Activated CD4-positive, alpha-beta T cell treated with anti-CD3 and anti-CD28 coated beads for 24 hours (primary cell): ENCODE data around the gene PSAPL1.

Source experiments
- DNase-seq, 2 donors: peaks; one replicate each; pipeline ENCODE4 v3.0.0-alpha.2; 2020; ENCODE audit warnings: low read depth in 2 of 2

PSAPL1 gene

DNA sequence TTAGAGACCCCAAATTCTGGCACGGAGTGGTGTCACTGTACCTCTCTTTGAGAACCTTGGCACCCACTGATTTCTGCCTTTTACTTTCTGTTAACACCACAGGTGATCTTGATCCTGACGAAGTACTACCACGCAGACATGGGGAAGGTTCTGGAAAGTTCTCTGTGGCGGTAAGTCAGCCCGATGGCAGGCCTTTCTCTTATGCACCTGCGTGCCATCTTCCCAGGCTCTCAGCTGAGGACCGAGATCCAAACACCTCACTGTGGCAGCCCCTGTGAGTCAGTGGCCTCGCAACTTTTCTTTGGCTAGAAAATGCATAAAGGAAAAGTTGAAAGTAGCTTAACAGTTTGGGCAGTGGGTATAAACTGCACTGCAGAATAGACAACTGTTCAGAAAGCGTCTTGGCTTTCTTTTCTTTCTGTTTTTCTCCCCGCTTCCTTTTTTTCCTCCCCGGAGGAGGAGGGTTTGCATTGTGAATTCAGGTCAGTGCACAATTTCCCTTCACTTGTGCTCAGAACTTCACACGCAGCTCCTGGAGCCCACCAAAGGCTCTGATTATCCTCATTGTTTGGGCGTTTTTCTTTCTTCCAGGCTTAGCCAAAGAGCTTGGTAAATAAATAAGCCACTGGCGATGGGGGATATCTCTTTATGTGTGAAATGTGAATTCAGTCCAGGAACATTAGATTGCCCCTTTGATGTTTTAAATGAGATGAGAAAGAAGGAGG is 38.4 kb downstream of the PSAPL1 start:
- no peak for DNase-seq

DNA sequence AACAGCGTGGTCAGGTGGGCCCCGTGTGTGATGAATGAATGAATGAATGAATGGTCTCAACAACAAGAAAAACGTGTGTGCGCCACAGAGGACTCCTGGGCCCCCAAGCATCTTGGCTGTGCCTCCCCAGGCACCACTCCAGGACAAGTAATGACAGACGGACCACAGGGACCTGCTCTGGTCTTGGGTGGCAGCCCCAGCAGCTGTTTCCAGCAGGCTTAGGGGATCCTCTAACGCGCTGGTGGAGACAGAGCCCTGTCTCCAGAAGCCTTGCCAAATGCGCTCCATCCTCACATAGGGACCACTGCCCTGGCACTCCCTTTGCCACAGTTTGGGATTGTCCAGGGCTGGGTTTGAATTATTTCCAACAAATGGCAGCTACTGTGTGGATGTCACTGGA is 39.1 kb downstream of the PSAPL1 start:
- no peak for DNase-seq

DNA sequence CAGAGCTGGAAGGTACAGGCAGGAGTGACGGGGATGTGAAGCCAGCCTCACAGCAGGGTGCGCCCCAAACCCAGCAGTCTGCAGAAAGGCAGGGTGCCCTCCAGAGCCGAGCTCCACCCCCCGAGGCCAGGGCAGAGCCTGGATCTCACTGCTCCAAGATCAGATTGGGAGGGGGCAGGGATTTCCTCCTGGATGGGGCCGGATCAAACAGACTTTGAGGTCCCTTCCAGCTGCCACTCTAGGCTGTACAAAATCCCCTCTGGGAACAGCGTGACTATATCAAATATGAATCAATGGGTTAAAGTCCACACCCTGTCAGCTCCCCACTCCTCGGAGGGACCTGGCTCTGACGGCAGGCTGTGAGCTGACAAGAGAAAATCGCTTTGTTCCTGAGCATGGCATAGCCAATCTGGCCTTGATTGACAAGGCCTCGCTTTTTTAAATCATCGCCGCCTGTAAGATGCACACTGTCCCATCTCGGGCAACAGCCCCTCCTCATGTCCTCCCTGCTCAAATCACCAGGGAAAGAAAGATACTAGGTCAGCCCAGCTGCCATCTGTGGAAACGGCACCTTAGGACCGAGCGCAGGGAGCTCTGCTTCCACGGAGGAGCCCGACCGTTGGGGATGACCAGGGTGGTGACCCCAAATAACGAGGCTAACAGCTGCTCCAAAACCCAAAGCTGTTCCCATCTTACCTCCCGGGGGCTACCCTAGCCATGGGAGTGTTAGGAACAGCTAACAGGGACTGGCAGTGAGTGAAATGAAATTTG is 39.9 kb downstream of the PSAPL1 start:
- DNase-seq: no peak

DNA sequence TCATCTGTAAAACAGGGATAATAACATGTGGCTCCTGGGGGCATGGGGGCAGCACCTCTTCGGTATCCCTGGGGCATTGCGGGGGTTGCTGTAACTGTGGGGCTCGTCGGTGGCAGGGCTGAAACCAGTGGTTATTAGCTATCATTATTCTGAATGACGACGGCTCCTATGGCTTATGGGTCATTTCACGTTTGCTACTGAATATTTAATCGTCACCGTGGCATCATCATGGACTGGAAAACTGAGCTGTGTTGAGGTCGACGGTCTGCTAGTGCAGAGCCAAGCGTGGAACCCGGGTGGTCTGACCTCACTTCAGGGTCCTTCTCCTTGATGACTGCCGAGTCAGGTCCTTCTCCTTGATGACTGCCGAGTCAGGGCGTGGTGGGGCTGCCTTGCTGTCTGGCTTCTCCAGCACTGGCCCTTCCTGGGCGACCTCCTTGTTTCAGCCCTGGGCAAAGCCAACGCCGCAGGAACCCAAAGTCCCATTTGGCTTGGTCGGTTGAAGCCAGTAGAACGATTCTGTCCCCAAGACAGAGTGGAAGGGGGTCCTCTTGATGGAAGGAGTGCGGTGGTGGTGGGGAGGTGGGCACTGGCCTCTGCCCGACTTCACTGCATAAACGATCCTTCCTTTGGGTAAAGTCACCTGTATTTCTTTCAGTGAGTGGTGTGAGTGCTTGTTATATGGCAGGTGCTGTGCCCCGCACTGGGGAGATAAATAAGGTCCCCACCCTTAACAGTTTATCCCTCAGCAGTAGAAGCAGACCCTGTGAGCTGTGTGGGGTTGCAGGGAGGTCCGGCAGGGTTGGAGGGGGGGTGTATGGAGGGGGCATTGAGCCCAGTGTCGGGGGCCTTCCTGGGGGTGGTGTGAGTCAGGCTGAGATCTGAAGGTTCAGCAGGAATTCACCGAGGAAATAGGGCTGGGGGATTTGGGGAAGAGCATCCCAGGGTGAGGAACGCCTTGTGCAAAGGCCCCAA is 40.8 kb downstream of the PSAPL1 start:
- DNase-seq: no peak

DNA sequence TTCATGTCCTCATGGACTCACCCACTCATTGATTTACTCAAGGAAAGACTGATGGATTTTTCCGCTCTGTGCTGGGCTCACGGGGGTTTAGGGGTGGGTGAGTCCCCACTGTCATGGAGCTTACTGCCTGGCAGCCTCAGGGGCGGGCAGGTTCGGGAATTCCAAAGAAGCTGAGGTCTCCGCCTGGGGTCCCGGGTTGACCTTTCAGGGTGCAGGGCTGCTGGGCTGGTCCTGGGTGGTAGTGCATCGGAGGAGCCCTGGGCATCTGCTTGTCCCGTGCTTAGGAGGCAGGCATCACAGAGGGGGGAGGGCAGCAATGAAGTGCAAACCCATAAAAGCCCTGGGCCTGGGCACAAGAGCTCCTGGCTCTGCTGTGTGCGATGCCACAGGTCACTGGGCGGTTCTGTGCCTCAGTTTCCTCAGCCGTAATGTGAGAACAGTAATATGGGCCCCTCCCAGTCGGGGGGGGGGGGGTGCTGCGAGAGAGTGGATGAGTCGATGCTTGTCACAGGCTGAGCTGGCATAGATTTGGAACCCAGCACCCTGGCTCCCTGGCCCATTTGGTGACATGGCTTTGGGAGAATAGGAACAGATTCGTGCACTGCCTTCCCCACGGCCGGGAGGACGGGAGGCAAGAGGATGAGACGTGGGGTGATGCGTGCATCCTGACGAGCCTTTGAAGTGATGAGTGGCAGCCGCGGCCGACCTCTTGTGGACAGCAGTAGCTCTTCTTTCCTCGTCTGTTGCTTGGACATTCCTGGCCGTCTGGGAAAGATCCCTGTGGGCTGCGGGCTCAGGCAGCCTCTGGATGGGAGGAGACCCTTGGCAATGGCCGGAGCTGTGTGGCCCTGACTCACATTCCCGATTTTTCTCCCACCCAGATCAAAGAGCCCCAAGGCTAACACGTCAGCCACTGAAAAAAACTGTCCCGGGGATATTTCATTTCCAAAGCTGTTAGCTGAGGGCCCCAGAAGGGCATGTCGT is 42.0 kb downstream of the PSAPL1 start:
- no peak for DNase-seq

DNA sequence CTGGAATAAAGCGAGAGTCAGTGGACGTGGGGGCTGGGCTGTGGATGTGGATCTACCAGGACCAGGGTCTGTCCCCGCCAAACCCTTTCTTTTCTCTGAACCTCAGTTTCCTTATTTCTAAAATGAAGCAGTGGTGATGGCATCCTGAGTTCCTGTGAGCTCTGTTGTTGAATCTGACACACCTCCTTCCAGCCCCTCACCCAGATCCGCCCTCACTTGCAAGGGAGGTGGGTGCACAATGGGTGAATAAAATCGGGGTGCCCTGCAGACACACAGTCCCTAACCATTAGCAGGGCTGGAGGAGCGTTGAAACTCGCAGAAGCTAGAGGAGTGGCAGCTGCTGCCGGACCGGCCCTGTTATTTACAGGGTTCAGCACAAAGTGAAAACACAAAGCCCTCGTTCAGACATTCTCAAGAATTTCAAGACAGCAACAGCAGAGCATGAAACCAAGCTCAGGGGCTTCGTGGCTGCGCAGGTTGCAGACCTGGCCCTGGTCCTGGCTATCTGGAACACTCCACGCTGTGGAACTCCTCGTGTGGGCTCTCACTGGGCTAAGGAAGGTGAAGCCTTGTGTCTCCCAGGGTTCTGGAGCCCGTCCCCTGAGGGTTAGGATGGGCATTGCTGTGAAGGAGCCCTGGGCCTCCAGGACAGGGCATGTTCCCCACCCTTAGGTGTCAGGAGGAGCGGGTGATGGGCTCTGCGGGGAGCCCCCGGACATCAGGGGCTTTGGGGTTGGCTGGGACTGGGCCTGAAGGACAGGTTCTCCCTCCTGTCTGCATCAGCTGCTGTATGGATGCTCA is 42.9 kb downstream of the PSAPL1 start:
- DNase-seq: no peak

DNA sequence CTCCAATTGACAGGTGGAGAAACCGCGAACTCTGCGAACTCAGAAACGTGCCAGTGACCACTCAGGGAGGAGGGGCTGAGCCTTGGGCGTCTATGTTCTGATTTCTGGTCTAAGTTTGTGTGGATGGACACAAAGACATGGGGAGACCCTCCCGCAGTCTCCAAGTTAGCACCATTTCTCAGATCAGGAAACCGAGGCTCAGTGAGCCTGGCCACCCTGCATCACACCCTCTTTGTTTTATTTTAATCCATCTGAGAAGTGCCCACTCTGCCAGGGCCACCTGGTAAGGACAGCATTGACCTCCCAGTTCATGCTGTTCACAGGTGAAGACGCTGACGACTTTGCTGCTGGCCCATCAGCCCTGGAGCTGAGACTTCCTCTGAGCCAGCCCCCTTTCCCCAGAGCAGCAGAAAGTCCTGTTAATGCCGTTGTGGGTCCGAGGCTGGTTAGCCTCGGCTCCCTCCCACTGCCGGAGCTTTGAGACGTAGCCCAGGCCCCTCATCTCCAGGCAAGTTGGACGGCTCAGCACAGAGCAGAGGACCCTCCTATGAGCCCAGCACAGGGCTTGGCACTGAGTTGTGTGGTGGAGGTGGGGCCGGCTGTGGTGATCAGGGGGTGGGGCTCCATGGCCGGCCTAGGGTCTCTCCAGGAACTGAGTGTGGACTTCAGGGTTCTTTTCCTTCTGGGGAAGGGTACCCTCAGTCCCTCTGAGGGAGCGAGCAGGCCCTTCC is 43.7 kb downstream of the PSAPL1 start:
- no peak for DNase-seq

DNA sequence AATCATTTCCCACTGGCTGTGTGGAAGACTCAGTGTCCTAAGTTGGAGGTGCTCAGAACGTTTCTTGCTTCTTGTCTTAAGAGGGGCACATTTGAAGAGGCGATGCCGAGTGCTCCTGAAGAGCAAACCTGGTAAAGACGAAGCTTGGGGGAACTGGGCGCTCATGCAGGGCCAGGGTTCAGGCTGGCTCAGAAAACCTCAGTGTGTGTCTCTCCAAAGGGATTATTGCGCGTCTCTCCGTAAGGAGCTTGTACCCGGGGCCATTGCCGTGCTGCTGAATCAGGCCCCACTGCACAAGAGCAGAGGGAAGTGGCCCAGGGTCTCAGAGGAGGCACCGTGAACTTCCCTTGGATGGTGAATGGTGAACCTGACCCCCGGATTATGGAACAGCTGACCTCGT is 44.4 kb downstream of the PSAPL1 start:
- no peak for DNase-seq

DNA sequence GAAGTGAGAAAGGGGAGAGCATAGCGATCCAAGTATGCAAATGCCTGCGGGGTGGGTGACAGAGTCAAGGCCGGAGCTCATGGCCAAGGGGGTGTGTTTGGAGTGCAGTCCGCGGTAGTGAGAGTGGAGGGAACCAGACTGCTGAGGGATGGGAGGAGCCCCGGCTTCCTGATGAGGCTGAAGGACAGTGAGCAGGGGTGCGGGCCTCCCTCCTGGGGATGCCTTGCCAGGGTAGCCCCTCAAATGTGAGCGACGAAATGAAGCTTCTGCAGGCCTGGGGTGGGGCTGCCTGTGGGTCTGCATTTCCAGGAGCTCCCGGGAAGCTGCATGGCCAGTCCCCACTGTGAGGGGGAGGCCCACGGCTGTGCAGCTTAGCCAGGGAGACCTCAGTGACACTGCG is 45.0 kb downstream of the PSAPL1 start:
- no peak for DNase-seq

DNA sequence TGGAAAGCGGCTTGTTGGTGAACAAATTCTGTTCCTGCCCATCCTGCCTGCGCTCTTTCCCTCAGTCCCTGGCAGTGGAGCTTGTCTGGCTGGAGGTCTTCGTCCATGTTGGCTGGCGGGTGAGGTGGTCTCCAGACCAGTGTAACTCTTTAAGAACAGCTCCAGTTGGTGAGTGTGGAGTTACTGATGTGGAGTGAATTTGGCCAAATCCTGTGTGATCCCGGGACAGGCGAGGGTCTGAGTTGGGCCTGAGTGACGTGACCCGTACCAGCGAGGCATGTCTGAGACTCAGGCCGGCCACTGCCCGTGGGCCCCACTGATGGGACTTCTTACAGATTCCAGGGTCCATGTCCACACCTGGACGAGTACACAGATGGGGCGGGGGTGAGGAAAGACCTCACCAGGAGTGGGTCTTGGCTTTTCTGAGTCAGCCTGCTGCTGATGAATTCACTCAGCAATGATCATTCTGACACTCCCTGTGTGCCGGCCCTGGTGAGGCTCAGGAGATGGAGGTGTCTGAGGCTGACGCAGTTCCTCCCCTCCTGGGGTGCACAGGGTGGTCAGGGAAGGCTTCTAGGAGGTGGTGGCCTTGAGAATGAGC is 45.5 kb downstream of the PSAPL1 start:
- no peak for DNase-seq

DNA sequence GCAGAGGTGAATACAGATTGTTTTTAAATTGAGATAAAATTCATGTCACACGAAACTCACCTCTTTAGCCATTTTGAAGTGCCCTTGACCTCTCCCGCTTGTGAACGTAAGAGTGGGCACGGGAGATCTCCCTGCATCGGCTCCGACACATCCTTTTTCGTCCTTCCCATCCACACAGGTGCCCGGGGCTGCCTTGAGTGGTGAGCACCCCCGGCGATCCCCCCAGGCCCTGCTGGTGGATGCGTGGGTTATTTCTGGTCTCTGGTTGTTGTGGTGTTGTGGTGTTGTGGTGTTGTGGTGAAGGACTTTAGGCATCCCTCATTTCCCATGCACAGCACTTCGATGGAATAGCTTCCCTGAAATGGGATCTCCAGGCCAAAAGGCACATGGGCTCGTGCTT is 46.1 kb downstream of the PSAPL1 start:
- no peak for DNase-seq

DNA sequence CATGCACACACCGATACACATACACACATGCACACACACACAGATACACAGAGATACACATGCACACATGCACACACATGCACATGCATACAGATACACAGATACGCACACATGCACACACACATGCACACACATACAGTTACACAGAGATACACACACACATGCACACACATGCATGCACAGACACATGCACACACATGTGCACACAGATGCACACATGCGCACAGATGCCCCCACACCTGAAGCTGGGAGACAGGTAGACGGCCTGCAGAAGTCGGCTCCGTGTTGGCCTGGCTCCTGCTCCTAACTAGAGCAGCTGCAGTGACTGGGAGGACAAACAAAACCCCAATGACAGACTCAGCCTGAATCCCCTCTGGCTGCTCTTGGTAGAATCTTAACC is 46.8 kb downstream of the PSAPL1 start:
- no peak for DNase-seq

DNA sequence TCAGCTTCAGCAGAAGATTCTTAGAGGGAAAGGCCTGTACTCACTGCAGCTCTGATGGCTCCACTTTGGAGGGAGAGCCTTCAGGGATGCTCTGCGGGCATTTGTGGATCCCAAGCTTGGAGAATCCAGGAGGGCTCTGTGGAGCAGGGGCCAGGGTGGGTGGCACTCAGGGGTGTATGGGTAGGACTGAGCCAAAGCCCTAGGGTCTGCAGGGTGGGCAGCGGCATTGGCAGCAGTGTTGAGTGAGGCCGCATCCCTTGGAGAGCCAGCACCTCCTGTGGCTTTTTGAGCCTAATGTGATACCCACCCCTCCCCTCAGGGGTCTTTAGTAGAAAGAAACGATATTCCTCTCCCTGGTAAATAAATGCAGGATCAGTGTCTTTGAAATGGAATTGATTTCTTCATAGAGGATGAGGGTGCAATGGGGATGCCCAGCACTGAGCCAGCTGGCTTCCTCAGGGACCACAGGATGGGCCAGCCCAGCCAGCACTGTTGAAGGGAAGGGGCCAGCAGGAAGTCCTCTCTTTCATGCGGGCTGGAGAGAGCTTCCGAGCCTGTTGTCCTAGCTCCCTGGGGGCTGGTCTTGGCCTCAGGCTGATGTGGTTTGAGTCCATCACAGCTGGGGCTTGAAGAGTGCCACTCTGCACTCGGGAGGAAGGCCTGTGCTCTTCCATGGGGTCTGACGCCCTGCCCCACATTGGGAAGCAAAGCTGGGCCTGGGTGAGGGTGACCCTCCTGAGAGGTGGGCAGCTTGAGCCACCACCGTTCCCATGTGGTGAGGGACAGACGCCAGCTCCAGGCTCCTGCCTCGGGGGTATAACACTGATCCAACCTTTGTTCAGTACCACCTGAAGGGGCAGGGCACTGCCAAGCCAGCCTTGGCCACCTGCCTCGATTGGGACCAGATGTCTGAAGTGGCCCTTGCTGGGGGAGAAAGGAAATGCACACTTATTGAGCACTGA is 49.5 kb downstream of the PSAPL1 start:
- DNase-seq: no peak

DNA sequence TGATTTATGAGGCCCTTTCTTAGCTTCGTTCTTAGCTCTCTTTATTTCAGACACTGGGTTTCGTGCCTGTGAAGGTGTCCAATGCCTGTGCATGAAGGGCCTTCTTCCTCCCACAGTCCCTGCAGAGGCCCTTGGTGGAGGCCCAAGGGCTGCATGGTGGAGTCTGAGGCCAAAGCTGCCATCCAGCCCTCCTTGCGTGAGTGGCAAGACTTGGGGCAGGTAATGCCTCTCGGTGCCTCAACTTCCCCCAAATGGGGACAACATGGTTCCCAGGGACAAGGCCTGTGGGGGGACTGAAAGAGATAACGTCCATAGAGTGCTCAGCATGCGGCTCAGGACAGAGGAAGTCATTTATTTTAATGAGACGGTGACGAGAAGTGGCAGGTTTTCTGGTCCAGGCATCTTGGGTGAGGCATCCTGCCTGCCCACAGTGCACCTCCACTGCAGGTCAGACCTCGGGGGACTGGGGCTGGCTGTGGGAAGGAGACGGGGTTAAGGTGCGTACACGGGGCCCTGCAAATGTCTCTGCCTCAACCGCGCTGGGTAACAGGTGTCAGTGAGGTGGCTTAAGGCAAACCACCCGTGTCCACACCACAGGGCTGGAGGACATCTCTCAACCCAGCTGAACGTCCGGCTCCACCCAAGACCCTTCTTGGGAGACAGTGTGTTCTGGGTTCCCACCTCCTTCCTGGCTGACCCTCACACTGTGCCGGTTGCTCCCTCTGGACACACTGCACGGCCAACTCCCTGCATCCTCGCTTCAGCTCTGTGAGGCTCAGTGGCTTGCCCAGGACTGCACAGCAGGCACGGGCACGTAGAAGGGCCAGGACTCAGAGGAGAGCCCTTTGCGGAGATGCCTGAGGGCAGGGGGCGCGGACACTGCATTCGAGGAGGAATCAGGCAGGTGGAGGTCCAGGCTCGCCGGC is 50.5 kb downstream of the PSAPL1 start:
- no peak for DNase-seq

DNA sequence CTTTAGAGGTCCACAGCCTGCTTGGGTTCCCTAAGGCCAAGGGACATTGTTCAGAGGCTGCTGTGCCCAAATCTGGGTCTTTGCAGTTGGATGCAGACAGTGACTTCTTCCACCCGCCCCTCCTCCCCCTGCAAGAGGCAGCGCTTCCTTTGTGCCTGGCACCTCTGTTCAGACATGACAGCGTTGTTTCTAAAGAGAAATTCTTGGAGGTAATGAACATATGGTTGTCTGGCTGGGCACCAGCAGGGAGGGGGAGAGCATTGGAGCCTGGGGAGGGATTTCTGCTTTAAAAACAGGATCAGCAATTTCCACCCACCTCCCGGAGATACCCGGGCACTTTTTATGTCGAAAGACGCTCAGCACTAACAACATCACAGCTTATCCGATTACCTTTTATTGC is 51.5 kb downstream of the PSAPL1 start:
- DNase-seq: no peak

DNA sequence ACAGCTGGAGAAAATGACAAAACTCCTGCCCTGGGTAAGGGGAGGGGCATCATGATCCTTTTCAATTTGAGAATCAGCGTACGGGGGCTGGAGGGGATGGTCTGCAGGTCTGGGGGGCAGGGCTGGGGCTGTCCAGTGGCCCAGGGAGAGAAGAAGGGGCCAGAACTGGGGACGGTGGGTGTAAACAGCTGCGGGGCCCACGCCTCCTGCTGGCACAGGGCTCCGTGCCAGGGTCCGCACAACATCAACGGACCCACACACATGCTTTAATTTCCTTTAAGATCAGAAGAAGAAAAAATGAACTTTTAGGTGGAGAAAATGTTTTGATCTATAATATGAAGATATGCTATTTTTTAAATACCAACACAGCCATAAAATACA is 52.1 kb downstream of the PSAPL1 start:
- DNase-seq: no peak
